Brain microvascular endothelial cell (primary cell): ENCODE measurements around the gene NCOA7.

Experiments used
- DNase-seq: peaks from one replicate; pipeline ENCODE4 v3.0.0-alpha.2; 2020
- H3K27ac ChIP-seq: fragments of 250-450 bp; sonication (Bioruptor Pico); 2 replicates; pipeline ENCODE4 v1.5.1; 2020; ENCODE audit warnings: mild to moderate bottlenecking, moderate library complexity
- H3K27me3 ChIP-seq: fragments of 250-450 bp; sonication (Bioruptor Pico); replicated peaks from 2 replicates; pipeline ENCODE4 v1.5.1; 2020; ENCODE audit warnings: mild to moderate bottlenecking
- H3K36me3 ChIP-seq: fragments of 250-450 bp; sonication (Bioruptor Pico); replicated peaks from 2 replicates; pipeline ENCODE4 v1.5.1; 2020; ENCODE audit warnings: mild to moderate bottlenecking
- H3K4me3 ChIP-seq: 2 replicates; pipeline ENCODE4 v1.5.1; 2011; ENCODE audit warnings: low read depth, mild to moderate bottlenecking, control low read depth, low read length, moderate library complexity
- CTCF ChIP-seq: IDR thresholded peaks from 2 replicates; pipeline ENCODE4 v1.5.1; 2011; ENCODE audit warnings: low read depth, mild to moderate bottlenecking, moderate library complexity, low read length, control low read depth, inconsistent platforms; ENCODE audit errors: missing control alignments
- in situ Hi-C: cut with HindIII; loops from 2 replicates; pipeline ENCODE4 v1.10.0; 2017; ENCODE audit warnings: low sequenced_read_pairs, low pct_ligation_motif_present

Gene NCOA7

GRCh38 chr6:125828476-125829039 is 37.8 kb downstream of the NCOA7 start:
- H3K27ac ChIP-seq, result no peak overlapping the region
- H3K27me3 ChIP-seq, result no peaks in the 10 kb centered on the region
- in situ Hi-C loops, result no loop called here
- no peak for DNase-seq
- H3K4me3 ChIP-seq, result no peak overlapping the region
- H3K36me3 ChIP-seq, result no peaks in the 10 kb centered on the region
- TF ChIP-seq CTCF, result no peak

- no peak overlapping the region for H3K27ac ChIP-seq
- DNase-seq, result no peak
- no peaks in the 10 kb centered on the region for H3K36me3 ChIP-seq
- in situ Hi-C loops, result no loop called here
- no peak for TF ChIP-seq CTCF
- no peak overlapping the region for H3K4me3 ChIP-seq
- H3K27me3 ChIP-seq, result no peaks in the 10 kb centered on the region
Observed at GRCh38 chr6:125829433-125829832, 38.7 kb downstream of the NCOA7 start.

- Histone ChIP-seq H3K27ac (no peak overlapping the region), H3K27me3 (no peaks in the 10 kb centered on the region), H3K4me3 (no peak overlapping the region), H3K36me3 (no peaks in the 10 kb centered on the region)
- DNase-seq, result no peak
- in situ Hi-C loops, result no loop called here
- no peak for TF ChIP-seq CTCF
Observed at GRCh38 chr6:125831659-125832058, 40.9 kb downstream of the NCOA7 start.

DNA sequence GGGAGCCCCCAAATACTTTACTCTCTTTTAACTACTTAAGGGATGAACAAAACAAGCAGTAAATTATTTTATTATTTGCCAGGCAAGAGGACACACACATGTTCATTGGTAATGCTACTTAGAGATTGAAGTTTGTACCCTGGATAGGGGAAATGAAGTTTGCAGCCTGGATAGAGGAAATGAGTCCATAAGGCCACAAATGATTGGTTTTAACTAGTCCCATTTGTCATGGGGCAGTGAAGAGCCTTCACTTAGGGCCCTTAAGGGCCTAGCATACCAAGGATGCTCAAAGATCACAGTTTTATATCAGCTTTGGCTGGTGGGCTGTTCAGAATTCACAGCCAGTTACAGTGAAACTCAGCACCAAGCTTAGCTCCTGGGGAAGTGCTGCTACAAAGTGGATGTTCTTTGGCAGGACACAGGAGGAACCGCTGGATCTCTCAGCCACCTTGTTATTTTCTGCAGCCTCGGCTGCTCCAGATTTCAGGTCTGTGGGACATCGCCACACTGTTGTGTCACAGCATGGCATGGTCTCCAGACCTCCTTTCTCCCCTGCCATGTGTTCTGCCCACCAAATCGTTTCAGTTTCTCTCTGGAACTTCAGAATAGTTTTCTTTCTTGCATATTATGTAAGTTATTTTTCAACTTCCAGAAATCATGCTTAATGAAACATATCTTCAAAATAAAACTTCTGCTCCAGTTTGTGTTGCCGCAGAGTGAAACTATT is 41.8 kb downstream of the NCOA7 start:
- in situ Hi-C loops, result no loop called here
- Histone ChIP-seq H3K27ac (no peak overlapping the region), H3K27me3 (no peaks in the 10 kb centered on the region), H3K4me3 (no peak overlapping the region), H3K36me3 (no peaks in the 10 kb centered on the region)
- no peak for TF ChIP-seq CTCF
- no peak for DNase-seq

- no peak for DNase-seq
- Histone ChIP-seq H3K36me3 (no peaks in the 10 kb centered on the region), H3K4me3 (no peak overlapping the region), H3K27me3 (no peaks in the 10 kb centered on the region), H3K27ac (no peak overlapping the region)
- in situ Hi-C loops, result no loop called here
- no peak for TF ChIP-seq CTCF
Observed at GRCh38 chr6:125834348-125834747, 43.6 kb downstream of the NCOA7 start.
